GM12891 (cell line): ENCODE measurements around the gene FAM170B.

ENCODE experiments used
- DNase-seq: peaks from one replicate; pipeline ENCODE4 v3.0.0; 2011; ENCODE audit warnings: low spot score; ENCODE audit not compliant: insufficient read length
- FAIRE-seq: peaks from 2 replicates; lab custom pipeline; 2011; peaks lifted over from hg19 to GRCh38; lab: Jason Lieb, UNC
- PAX5 ChIP-seq: IDR thresholded peaks from 2 replicates; pipeline ENCODE4 v1.6.1; 2011; ENCODE audit warnings: low read length, moderate library complexity, mild to moderate bottlenecking; ENCODE audit not compliant: insufficient read depth, severe bottlenecking
- POLR2A ChIP-seq: IDR thresholded peaks from 2 replicates; pipeline ENCODE4 v1.6.1; 2011; ENCODE audit warnings: low read depth, low read length, control low read depth
- POLR2AphosphoS5 ChIP-seq: IDR thresholded peaks from 2 replicates; pipeline ENCODE4 v1.6.1; 2011; ENCODE audit warnings: low read depth, low read length, control low read depth
- POU2F2 ChIP-seq: IDR thresholded peaks from 2 replicates; pipeline ENCODE4 v1.6.1; 2011; ENCODE audit warnings: low read depth, mild to moderate bottlenecking, control low read depth, low read length, moderate library complexity
- SPI1 ChIP-seq: IDR thresholded peaks from 2 replicates; pipeline ENCODE4 v1.6.1; 2011; ENCODE audit warnings: low read depth, low read length, control low read depth
- TAF1 ChIP-seq: IDR thresholded peaks from 2 replicates; pipeline ENCODE4 v1.6.1; 2011; ENCODE audit warnings: low read depth, low read length, control low read depth

Gene FAM170B

DNA sequence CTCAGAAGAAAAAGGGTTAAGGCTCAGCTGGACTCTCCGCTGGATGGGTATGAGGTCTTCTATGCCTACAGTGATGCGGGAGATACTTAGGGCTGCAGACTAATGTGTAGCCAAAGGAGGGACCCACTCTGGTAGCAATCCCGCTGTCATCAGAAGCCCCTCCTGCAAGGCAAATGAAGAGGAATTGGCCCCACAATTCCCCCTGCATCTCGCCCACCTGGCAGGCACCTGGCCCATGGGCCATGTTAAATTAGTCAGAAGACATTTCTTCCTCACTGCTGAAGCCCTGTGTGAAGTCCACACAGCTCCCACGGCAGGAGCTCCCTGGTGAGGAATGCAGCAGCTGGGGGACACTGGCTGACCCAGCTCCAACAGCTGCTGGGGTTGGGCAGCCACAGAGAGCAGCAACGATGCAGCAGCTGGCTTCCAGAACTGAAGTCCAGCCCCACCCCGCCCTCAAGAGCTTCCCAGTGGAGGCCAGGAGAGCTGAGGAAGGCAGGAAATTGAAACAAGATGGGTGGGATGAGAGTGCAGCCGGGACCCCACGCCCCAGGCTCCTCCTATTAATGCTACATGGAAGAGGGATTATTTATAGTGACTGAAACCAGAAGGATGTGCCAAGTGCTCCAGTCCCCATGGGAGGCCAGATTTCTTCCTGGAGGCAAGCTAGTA is 24.0 kb downstream of the FAM170B start:
- no peak for TF ChIP-seq SPI1
- TF ChIP-seq POLR2A, result no peak
- no peak for TF ChIP-seq TAF1
- TF ChIP-seq POLR2AphosphoS5, result no peak
- FAIRE-seq (no peak), DNase-seq (no peak)

DNA sequence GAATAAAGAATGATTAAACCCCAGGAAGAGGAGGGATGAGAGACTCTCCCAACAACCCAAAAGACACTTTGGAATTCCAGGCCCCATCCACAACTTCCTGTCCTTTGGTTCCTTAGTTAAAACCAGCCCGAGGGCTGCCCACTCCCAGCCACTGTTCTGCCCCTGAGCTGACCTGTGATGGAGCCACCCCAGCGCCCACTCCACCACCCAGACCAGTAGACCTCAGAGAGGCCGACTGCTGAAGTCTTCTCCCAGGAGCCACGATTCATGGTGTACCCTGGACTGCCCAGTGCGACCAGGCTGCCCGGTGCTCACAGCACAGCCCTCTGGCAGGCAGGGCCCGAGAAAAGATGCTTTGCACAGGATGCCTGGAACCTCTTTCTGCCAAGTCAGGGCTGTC is 25.2 kb downstream of the FAM170B start:
- no peak for TF ChIP-seq TAF1
- no peak for TF ChIP-seq POLR2AphosphoS5
- TF ChIP-seq SPI1, result no peak
- TF ChIP-seq POLR2A, result no peak
- no peak for TF ChIP-seq PAX5
- DNase-seq (no peak), FAIRE-seq (no peak)

DNA sequence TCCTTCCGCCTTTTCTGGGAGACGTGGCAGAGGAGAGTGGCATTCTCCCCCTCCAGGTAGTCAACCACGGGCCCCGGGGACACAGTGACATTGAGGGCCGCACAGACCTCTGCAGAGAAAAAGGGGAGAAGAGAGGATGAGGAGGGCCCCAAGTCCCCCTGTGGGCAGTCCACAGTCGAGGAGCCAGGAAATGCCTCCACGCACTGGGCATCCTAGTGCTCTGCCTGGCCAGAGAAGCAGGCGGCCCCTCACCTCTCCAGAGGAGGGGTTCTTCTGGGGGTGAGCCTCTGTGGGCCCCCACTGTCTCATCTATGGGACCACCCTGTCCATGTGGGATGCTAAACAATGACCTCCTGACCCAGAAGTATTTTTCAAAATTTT is 25.9 kb downstream of the FAM170B start:
- no peak for DNase-seq
- TF ChIP-seq POU2F2 (no peak), SPI1 (no peak), POLR2A (no peak), PAX5 (no peak)
- no peak for FAIRE-seq

DNA sequence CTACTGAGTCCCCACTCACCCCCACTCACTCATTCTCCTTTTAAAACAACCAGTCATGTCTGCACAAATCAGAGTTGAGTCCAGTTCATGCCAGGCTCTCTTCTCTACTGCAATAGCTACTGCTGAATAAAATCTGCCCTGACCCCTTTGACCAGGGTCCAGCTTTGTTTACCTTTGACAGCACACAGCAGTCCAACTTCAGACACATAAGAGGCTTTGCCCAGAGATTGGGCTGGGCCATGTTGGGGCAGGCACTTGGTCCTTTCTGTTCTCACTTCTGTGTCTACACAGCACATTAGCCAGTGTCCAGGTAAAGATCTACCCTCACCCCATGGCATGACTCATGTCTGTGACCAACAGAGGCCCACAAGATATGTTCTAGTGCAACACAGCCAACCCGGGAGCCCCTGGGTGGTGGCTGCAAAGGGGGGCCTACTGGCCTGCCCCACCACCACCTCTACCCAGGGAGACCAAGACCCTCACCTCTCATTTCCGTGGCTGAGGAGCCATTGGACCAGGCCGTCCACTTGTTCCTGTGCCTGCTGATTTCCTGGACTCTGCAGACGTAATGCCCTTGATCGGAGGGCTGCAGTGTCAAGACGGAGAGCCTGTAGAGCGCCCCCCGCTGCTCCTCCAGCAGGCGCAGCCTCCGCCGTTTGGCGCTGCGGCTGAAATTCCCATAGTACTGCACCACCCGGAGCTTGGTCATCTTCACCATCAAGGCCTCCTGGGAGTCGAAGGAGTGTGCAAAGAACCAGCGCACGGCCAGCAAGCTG is 26.5 kb downstream of the FAM170B start:
- DNase-seq, result no peak
- no peak for FAIRE-seq
- no peak for TF ChIP-seq PAX5
- no peak for TF ChIP-seq TAF1
- no peak for TF ChIP-seq POLR2A
- no peak for TF ChIP-seq POU2F2
- TF ChIP-seq SPI1, result no peak
- no peak for TF ChIP-seq POLR2AphosphoS5

DNA sequence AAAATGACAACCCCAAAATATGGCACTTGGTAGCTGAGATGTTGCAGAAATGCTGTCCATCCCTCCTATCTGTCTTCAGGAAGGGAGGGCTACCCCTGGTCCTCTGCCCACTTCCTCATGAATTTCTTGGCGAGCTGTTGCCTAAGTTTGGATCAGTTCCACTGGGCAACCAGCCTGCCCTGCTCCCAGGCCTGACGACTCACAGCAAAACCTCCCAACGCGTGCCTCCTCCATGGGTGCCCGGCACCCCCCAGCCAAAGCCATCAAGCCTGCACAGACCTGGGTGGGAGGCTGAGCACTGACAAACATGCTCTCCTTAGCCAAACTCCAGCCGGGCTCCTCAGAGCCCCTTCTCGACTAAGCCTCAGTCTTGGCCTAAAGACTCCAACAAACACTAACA is 27.4 kb downstream of the FAM170B start:
- TF ChIP-seq POLR2A (no peak), POLR2AphosphoS5 (no peak), SPI1 (no peak), TAF1 (no peak), POU2F2 (no peak), PAX5 (no peak)
- FAIRE-seq, result no peak
- no peak for DNase-seq

DNA sequence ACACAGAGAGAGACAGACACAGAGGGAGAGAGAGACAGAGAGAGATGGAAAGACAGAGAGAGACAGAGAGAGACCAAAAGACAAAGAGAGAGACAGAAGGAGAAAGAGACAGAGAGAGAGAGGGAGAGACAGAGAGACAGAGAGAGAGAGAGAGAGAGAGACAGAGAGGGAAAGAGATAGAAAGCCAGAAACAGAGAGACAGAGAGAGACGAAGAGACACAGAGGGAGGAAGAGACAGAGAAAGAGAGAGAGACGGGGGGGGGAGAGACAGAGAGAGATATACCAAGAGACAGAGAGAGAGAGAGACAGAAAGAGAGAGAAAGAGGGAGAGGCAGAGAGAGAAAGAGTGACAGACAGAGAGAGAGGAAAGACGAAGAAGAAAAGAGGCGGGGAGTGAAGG is 28.7 kb downstream of the FAM170B start:
- FAIRE-seq, result no peak

DNA sequence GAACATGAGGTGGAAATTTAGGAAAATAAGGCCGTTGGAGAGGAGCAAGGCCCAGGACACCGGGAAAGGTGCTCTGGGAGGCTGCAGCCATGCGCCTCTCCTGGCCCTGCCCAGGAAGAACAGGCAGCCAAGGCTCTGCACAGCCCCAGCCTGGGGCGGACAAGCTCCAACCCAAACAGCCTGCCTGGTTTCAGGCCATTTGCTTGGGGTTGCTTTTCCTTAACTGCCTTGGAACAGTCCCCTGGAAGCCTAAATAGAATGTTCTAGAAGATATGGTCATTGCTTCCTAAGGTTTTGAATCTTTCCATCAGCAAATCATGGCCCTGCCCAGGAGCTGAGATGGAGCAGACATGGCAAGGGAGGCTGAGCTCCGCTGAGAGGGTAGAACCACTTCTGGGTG is 29.5 kb downstream of the FAM170B start:
- TF ChIP-seq SPI1 (no peak), POU2F2 (no peak), PAX5 (no peak), POLR2AphosphoS5 (no peak), POLR2A (no peak), TAF1 (no peak)
- no peak for DNase-seq
- FAIRE-seq, result no peak

More for the DNA sequence above, 28.7 kb downstream of the FAM170B start:
- TF ChIP-seq TAF1 (no peak), PAX5 (no peak), SPI1 (no peak), POU2F2 (no peak), POLR2A (no peak)
- no peak for DNase-seq

DNA sequence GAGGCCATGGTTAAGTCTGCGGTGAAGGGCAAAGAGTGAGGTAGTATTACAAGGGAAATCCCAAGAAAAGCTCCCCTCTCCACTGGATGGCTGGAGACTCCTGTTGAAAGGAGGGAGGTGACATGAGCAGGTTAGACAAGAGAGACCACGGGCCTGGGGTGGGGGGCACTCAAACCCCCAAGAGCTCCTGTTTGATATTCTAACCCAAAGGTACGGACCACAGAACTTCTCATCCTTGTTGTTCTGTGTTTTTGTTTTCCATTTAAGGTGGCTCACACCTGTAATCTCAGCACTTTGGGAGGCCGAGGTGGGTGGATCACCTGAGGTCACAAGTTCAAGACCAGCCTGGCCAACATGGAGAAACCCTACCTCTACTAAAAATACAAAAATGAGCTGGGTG is 30.1 kb downstream of the FAM170B start:
- no peak for FAIRE-seq
- no peak for DNase-seq
- no peak for TF ChIP-seq POLR2A
- TF ChIP-seq POU2F2, result no peak
- no peak for TF ChIP-seq PAX5
- TF ChIP-seq TAF1, result no peak
- TF ChIP-seq SPI1, result no peak
- TF ChIP-seq POLR2AphosphoS5, result no peak

DNA sequence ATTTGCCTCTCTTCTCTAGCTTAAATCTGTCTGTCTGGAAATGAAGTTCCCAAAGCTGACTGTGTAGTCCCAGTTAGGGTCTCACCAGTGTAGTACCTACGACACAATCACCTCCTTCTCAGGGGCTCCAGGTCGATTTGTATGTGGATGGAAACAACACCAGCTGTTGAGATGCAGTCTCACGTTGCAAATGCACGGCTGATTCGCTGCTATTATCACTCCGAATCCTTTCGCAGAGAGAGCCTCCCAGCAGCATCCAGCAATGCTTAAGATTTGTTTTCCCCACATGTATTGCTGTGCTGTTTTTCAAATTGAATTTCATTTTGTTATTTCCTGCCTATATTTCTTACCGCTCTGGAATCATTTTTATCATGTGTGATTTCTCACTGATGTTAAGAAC is 34.8 kb downstream of the FAM170B start:
- no peak for DNase-seq
- no peak for FAIRE-seq
- TF ChIP-seq SPI1, result no peak
- no peak for TF ChIP-seq POLR2AphosphoS5
- TF ChIP-seq TAF1, result no peak
- no peak for TF ChIP-seq POLR2A
- no peak for TF ChIP-seq PAX5
- no peak for TF ChIP-seq POU2F2
